Measurements from ENCODE around the gene TNRC18.

DNA sequence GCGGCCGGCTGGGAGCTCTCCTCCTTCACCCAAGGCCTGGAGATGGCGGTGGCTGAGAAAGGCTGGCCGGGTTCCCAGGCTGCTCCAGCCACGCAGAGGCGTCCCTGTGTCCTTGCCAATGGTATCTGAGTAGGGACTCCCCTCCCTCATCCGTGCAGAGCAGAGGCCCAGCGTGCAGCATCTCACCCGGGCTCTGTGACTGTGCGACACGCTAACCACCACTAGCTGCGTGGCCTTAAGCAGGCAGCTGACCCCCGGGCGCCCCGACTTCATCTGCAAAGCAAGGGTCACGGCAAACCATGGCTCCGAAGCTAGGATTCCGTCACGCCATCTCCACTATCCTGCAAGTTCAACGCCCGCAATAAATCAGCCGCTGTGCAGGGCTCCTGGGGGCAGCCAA lies 47.2 kb upstream of the TNRC18 start:
- no peak for TF ChIP-seq EZH2 (IDR thresholded peaks at IDR 0.05; ENCODE audit: insufficient read depth, poor library complexity, severe bottlenecking)
- no peak for TF ChIP-seq EZH2phosphoT487 (IDR thresholded peaks at IDR 0.05; ENCODE audit: insufficient read depth, low read depth)

Data from GM23248 (cell line).